NCI-H510A (cell line): ENCODE results near the gene OR13D1.
"Not testable (repeated sequence)": the region's sequence is repeated elsewhere in the genome, so short reads cannot be mapped to it uniquely, and the experiment has no call there.

Experiments used
- DNase-seq: peaks from one replicate; lab custom pipeline; 2025; lab: John Stamatoyannopoulos, UW

Gene OR13D1

GRCh38 chr9:104694218-104694617 lies at the start of gene OR13D1:
OR13D1 (plus strand) TSS chr9:104694518; CDS start chr9:104694518, 0 bp downstream.
- DNase-seq, result no peak

- no peak for DNase-seq
Observed at GRCh38 chr9:104658496-104659195, 35.7 kb upstream of the OR13D1 start.

- DNase-seq, result no peak
Observed at GRCh38 chr9:104675611-104676010, 18.7 kb upstream of the OR13D1 start.

- DNase-seq, result peak; percentile 2
Observed at GRCh38 chr9:104682642-104683041, 11.7 kb upstream of the OR13D1 start.

- DNase-seq, result no peak
Observed at GRCh38 chr9:104686081-104686480, 8.2 kb upstream of the OR13D1 start.

- DNase-seq, result no peak
Observed at GRCh38 chr9:104700306-104700705, 6.0 kb downstream of the OR13D1 start.

- DNase-seq, result not testable (repeated sequence)
Observed at GRCh38 chr9:104708737-104709136, 14.4 kb downstream of the OR13D1 start.

- DNase-seq, result no peak
Observed at GRCh38 chr9:104711604-104712003, 17.3 kb downstream of the OR13D1 start.

- no peak for DNase-seq
Observed at GRCh38 chr9:104725014-104725413, 30.7 kb downstream of the OR13D1 start.

- no peak for DNase-seq
Observed at GRCh38 chr9:104738452-104738851, 44.1 kb downstream of the OR13D1 start.

- DNase-seq, result no peak
Observed at GRCh38 chr9:104740621-104741020, 46.3 kb downstream of the OR13D1 start.

- DNase-seq, result peak; percentile 16
Observed at GRCh38 chr9:104743376-104743985, 49.2 kb downstream of the OR13D1 start.
